Esophagus squamous epithelium (tissue), 4 donors: ENCODE data around the gene TEF.

Source experiments
- CTCF ChIP-seq, 6 experiments: fragments of 450-650 bp in 4 of 6; fragments of 200-600 bp in 2 of 6; sonication (generic) in 2 of 6; IDR thresholded peaks; one replicate each; pipeline ENCODE4 v1.5.1; 2016 to 2019; ENCODE audit warnings: antibody characterized with exemption in 6 of 6, mild to moderate bottlenecking in 4 of 6, moderate library complexity in 4 of 6
- POLR2A ChIP-seq, 4 donors: fragments of 450-650 bp; IDR thresholded peaks; one replicate each; pipeline ENCODE4 v1.6.1; 2017; ENCODE audit warnings: antibody characterized with exemption in 4 of 4, mild to moderate bottlenecking in 4 of 4, moderate library complexity in 3 of 4

- no peak for TF ChIP-seq CTCF (IDR thresholded peaks at IDR 0.05)
- no peak for TF ChIP-seq POLR2A (IDR thresholded peaks at IDR 0.05)
These were observed 21.6 kb upstream of the TEF start for GRCh38 chr22:41360126-41360525.
